ENCODE measurements around the gene OVCH1.

The OVCH1 gene

GRCh38 chr12:29499235-29499634, 1.7 kb upstream of the OVCH1 start:
- H3K4me3 ChIP-seq (ENCODE audit: low read depth, low read length): no peak overlapping the region
- TF ChIP-seq POLR2A (IDR thresholded peaks at IDR 0.05; ENCODE audit: extremely low read depth, insufficient read length) (no peak), MAX (IDR thresholded peaks at IDR 0.05; ENCODE audit: low read depth, low read length) (peak; percentile 6; the same call in 1 of the 2 replicates), MYC (IDR thresholded peaks at IDR 0.05; ENCODE audit: low read depth, low read length) (no peak), CTCF (IDR thresholded peaks at IDR 0.05; ENCODE audit: low read depth, low read length) (no peak)
- no peak for DNase-seq (ENCODE audit: low read depth)

- no peak overlapping the region for H3K4me3 ChIP-seq (ENCODE audit: low read depth, low read length)
- no peak for DNase-seq (ENCODE audit: low read depth)
- no peak for TF ChIP-seq MYC (IDR thresholded peaks at IDR 0.05; ENCODE audit: low read depth, low read length)
- no peak for TF ChIP-seq CTCF (IDR thresholded peaks at IDR 0.05; ENCODE audit: low read depth, low read length)
- TF ChIP-seq POLR2A (IDR thresholded peaks at IDR 0.05; ENCODE audit: extremely low read depth, insufficient read length): no peak
- no peak for TF ChIP-seq MAX (IDR thresholded peaks at IDR 0.05; ENCODE audit: low read depth, low read length)
Measured at GRCh38 chr12:29492891-29493290, 4.6 kb downstream of the OVCH1 start.

- no peak for DNase-seq (ENCODE audit: low read depth)
- no peak for TF ChIP-seq MAX (IDR thresholded peaks at IDR 0.05; ENCODE audit: low read depth, low read length)
- TF ChIP-seq POLR2A (IDR thresholded peaks at IDR 0.05; ENCODE audit: extremely low read depth, insufficient read length): no peak
- no peak for TF ChIP-seq MYC (IDR thresholded peaks at IDR 0.05; ENCODE audit: low read depth, low read length)
- no peak for TF ChIP-seq CTCF (IDR thresholded peaks at IDR 0.05; ENCODE audit: low read depth, low read length)
- H3K4me3 ChIP-seq (ENCODE audit: low read depth, low read length): no peak overlapping the region
Measured at GRCh38 chr12:29486972-29487371, 10.5 kb downstream of the OVCH1 start.

- H3K4me3 ChIP-seq (ENCODE audit: low read depth, low read length): no peak overlapping the region
- peak; percentile 71 for DNase-seq (ENCODE audit: low read depth)
- TF ChIP-seq POLR2A (IDR thresholded peaks at IDR 0.05; ENCODE audit: extremely low read depth, insufficient read length) (no peak), MYC (IDR thresholded peaks at IDR 0.05; ENCODE audit: low read depth, low read length) (no peak), MAX (IDR thresholded peaks at IDR 0.05; ENCODE audit: low read depth, low read length) (no peak), CTCF (IDR thresholded peaks at IDR 0.05; ENCODE audit: low read depth, low read length) (no peak)
Measured at GRCh38 chr12:29463198-29463597, 34.3 kb downstream of the OVCH1 start.

GRCh38 chr12:29460082-29460481, 37.4 kb downstream of the OVCH1 start:
- no peak for DNase-seq (ENCODE audit: low read depth)
- no peak for TF ChIP-seq CTCF (IDR thresholded peaks at IDR 0.05; ENCODE audit: low read depth, low read length)
- TF ChIP-seq MAX (IDR thresholded peaks at IDR 0.05; ENCODE audit: low read depth, low read length): no peak
- TF ChIP-seq POLR2A (IDR thresholded peaks at IDR 0.05; ENCODE audit: extremely low read depth, insufficient read length): no peak
- TF ChIP-seq MYC (IDR thresholded peaks at IDR 0.05; ENCODE audit: low read depth, low read length): no peak
- H3K4me3 ChIP-seq (ENCODE audit: low read depth, low read length): no peak overlapping the region

GRCh38 chr12:29455087-29455486, 42.4 kb downstream of the OVCH1 start:
- no peak overlapping the region for H3K4me3 ChIP-seq (ENCODE audit: low read depth, low read length)
- no peak for DNase-seq (ENCODE audit: low read depth)
- TF ChIP-seq POLR2A (IDR thresholded peaks at IDR 0.05; ENCODE audit: extremely low read depth, insufficient read length) (no peak), CTCF (IDR thresholded peaks at IDR 0.05; ENCODE audit: low read depth, low read length) (no peak), MYC (IDR thresholded peaks at IDR 0.05; ENCODE audit: low read depth, low read length) (no peak), MAX (IDR thresholded peaks at IDR 0.05; ENCODE audit: low read depth, low read length) (no peak)

Data from NB4 (cell line).